Esophagus muscularis mucosa (tissue), 3 donors: Measurements from ENCODE around the gene PDE4D.

Experiments used
- POLR2A ChIP-seq: fragments of 450-650 bp; IDR thresholded peaks from one replicate; pipeline ENCODE4 v1.6.1; 2017; ENCODE audit warnings: antibody characterized with exemption, moderate library complexity, mild to moderate bottlenecking, low read depth
- POLR2AphosphoS5 ChIP-seq, 2 donors: sonication (generic); formaldehyde crosslinking; IDR thresholded peaks; one replicate each; pipeline ENCODE4 v1.6.1; 2017; ENCODE audit warnings: antibody characterized with exemption in 2 of 2
- TF ChIP-seq, protein P1 (sequence below), 3 experiments: fragments of 200-600 bp in 2 of 3; fragments of 450-650 bp in 1 of 3; sonication (generic) in 2 of 3; IDR thresholded peaks; one replicate each; pipeline ENCODE4 v1.5.1; 2017 to 2019; ENCODE audit warnings: antibody characterized with exemption in 3 of 3, mild to moderate bottlenecking in 2 of 3, moderate library complexity in 1 of 3

DNA sequence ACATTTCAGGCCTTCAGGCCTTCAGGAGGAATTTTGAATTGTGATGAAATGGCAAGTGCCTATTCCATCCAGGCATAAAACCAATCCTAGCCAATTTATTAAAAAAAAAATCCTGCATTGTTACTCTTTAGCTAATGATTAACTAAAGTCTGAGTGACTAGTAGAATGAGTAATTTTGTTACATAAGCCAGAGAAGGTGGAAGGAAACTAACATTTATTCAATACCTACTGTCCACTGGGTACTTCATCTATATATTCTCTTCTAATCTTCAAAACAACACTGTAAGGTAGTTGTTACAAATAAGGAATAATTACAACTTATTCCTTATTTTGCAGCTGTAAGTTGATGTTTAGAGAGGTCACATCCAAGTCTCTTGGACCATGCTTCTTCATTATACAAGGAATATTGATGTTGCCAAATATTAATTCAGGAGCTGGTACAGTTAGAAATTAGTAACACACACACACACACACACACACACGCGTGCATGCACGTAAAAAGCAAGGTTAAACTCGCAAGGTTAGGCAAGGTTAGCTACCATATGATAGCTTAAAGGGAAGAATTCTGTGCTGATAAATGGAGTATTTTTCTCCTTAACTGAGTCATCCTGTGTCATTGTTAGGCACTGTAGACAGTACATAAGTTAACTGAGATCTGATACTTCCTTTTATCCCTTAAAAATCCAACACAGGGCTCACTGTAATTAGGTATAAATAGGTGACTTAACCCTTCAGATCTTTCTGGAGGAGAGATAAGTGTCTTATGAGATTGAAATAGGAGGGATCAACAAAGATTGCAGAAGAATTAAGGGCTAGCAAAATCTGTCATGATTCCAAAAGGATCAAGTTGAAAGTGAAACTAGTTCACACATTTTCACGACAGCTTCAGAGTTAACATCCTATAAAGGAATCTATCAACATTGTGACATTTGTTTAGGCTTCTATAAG is 596.9 kb downstream of the PDE4D start:
- TF ChIP-seq POLR2AphosphoS5 (IDR thresholded peaks at IDR 0.05) (no peak), POLR2A (no peak)
- TF ChIP-seq, protein P1, sequence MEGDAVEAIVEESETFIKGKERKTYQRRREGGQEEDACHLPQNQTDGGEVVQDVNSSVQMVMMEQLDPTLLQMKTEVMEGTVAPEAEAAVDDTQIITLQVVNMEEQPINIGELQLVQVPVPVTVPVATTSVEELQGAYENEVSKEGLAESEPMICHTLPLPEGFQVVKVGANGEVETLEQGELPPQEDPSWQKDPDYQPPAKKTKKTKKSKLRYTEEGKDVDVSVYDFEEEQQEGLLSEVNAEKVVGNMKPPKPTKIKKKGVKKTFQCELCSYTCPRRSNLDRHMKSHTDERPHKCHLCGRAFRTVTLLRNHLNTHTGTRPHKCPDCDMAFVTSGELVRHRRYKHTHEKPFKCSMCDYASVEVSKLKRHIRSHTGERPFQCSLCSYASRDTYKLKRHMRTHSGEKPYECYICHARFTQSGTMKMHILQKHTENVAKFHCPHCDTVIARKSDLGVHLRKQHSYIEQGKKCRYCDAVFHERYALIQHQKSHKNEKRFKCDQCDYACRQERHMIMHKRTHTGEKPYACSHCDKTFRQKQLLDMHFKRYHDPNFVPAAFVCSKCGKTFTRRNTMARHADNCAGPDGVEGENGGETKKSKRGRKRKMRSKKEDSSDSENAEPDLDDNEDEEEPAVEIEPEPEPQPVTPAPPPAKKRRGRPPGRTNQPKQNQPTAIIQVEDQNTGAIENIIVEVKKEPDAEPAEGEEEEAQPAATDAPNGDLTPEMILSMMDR (IDR thresholded peaks at IDR 0.05): no peak
